ENCODE measurements around the gene TFEB. TPM values are rescaled to one million over a fixed set of nuclear protein-coding genes. Genes with fewer than 3 reads are reported as not detected.

Gene TFEB
- total and polyA plus RNA-seq, 10 of the 15 experiments (the other 5 are each of a cell fraction or from before 2014, with no cell fraction given), result 0.84 to 108 (median 60.8) TPM

GRCh38 chr6:41683523-41684310, 51.7 kb downstream of the TFEB start (continued):
- TF ChIP-seq BHLHE40 (IDR thresholded peaks at IDR 0.05; ENCODE audit: borderline replicate concordance in 1 of 2, low read depth in 2 of 2, low read length in 1 of 2), result 0 out of 4 replicates have a peak, but pooled peaks of 1 of the 2 experiments have one; percentile 37
- TF ChIP-seq BACH1 (IDR thresholded peaks at IDR 0.05; ENCODE audit: borderline replicate concordance), result peak; percentile 44; the same call in 1 of the 2 replicates
- peak; percentile 73 for TF ChIP-seq MAX (IDR thresholded peaks at IDR 0.05; ENCODE audit: low read depth, low read length)
- TF ChIP-seq STAT3 (IDR thresholded peaks at IDR 0.05; ENCODE audit: low read depth, low read length), result no peak
- TF ChIP-seq NR2F1 (conservative IDR thresholded peaks at IDR 0.05), result no peak
- TF ChIP-seq CBX5 (IDR thresholded peaks at IDR 0.05; ENCODE audit: low read depth), result no peak
- no peak for TF ChIP-seq NFYB (IDR thresholded peaks at IDR 0.05; ENCODE audit: insufficient read depth, low read depth, low read length)
- peak; percentile 38 for TF ChIP-seq BCL3 (IDR thresholded peaks at IDR 0.05; ENCODE audit: borderline replicate concordance, insufficient read depth, low read depth, low read length, poor library complexity, severe bottlenecking)
- TF ChIP-seq ZNF217 (IDR thresholded peaks at IDR 0.05), result no peak
- TF ChIP-seq PAX5 (IDR thresholded peaks at IDR 0.05; ENCODE audit: borderline replicate concordance, low read depth, low read length), result peak; percentile 33; the same call in 1 of the 2 replicates
- TF ChIP-seq NFYA (IDR thresholded peaks at IDR 0.05; ENCODE audit: borderline replicate concordance, low read depth, low read length), result no peak
- TF ChIP-seq STAT1 (conservative IDR thresholded peaks at IDR 0.05), result no peak
- peak; percentile 71 for TF ChIP-seq SMARCA5 (IDR thresholded peaks at IDR 0.05)
- peak; percentile 39; the same call in 1 of the 3 replicates for TF ChIP-seq POU2F2 (IDR thresholded peaks at IDR 0.05; ENCODE audit: borderline replicate concordance, low read depth, low read length)
- peak; percentile 72 for TF ChIP-seq RAD21 (IDR thresholded peaks at IDR 0.05; ENCODE audit: insufficient read depth, low read depth, low read length)
- TF ChIP-seq CREB1 (IDR thresholded peaks at IDR 0.05; ENCODE audit: low read depth), result no peak
- no peak for TF ChIP-seq TBL1XR1 (IDR thresholded peaks at IDR 0.05; ENCODE audit: low read depth, low read length)
- TF ChIP-seq PML (IDR thresholded peaks at IDR 0.05; ENCODE audit: low read length), result peak; percentile 35; the same call in 1 of the 2 replicates
- TF ChIP-seq, protein P1, sequence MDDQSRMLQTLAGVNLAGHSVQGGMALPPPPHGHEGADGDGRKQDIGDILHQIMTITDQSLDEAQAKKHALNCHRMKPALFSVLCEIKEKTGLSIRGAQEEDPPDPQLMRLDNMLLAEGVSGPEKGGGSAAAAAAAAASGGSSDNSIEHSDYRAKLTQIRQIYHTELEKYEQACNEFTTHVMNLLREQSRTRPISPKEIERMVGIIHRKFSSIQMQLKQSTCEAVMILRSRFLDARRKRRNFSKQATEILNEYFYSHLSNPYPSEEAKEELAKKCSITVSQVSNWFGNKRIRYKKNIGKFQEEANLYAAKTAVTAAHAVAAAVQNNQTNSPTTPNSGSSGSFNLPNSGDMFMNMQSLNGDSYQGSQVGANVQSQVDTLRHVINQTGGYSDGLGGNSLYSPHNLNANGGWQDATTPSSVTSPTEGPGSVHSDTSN (IDR thresholded peaks at IDR 0.05; ENCODE audit: insufficient replicate concordance, low read depth, low read length), result no peak
- TF ChIP-seq, protein P2, sequence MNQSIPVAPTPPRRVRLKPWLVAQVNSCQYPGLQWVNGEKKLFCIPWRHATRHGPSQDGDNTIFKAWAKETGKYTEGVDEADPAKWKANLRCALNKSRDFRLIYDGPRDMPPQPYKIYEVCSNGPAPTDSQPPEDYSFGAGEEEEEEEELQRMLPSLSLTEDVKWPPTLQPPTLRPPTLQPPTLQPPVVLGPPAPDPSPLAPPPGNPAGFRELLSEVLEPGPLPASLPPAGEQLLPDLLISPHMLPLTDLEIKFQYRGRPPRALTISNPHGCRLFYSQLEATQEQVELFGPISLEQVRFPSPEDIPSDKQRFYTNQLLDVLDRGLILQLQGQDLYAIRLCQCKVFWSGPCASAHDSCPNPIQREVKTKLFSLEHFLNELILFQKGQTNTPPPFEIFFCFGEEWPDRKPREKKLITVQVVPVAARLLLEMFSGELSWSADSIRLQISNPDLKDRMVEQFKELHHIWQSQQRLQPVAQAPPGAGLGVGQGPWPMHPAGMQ (IDR thresholded peaks at IDR 0.05; ENCODE audit: borderline replicate concordance), result no peak
- no peak for TF ChIP-seq FOXM1 (IDR thresholded peaks at IDR 0.05; ENCODE audit: low read depth, low read length)
- no peak for TF ChIP-seq MEF2B (IDR thresholded peaks at IDR 0.05; ENCODE audit: partially characterized antibody, poor library complexity, severe bottlenecking)
- peak; percentile 6; the same call in 1 of the 2 replicates for TF ChIP-seq MTA3 (IDR thresholded peaks at IDR 0.05; ENCODE audit: borderline replicate concordance, low read length)
- no peak for TF ChIP-seq SUZ12 (IDR thresholded peaks at IDR 0.05; ENCODE audit: unreplicated experiment)

All from GM12878 (cell line).